Thoracic aorta (tissue), 2 donors: ENCODE measurements around the gene LIN9. TPM values are rescaled to one million over a fixed set of nuclear protein-coding genes. Genes with fewer than 3 reads are reported as not detected.

Source experiments
- ATAC-seq: fragments of 150-250 bp; one replicate; pipeline ENCODE4 v1.8.0; 2017; ENCODE audit warnings: low read depth; ENCODE audit not compliant: insufficient number of reproducible peaks, low FRiP score
- DNase-seq: peaks from one replicate; pipeline ENCODE4 v3.0.0-alpha.2; 2020; ENCODE audit warnings: low spot score
- H3K27ac ChIP-seq, 2 donors: fragments of 200-600 bp; sonication (generic); 1 replicate in 1 of 2; 2 replicates in 1 of 2; pipeline ENCODE4 v1.5.1; 2016; ENCODE audit warnings: mild to moderate bottlenecking in 2 of 2, moderate library complexity in 2 of 2
- H3K27me3 ChIP-seq: fragments of 200-600 bp; sonication (generic); replicated peaks from 2 replicates; pipeline ENCODE4 v1.6.0; 2016; ENCODE audit warnings: mild to moderate bottlenecking; ENCODE audit not compliant: insufficient read depth
- H3K36me3 ChIP-seq: fragments of 200-600 bp; sonication (generic); one replicate; pipeline ENCODE4 v1.5.1; 2016
- H3K4me1 ChIP-seq, 2 donors: fragments of 200-600 bp; sonication (generic); 1 replicate in 1 of 2; 2 replicates in 1 of 2; pipeline versions ENCODE4 v1.5.1 to v1.6.0; 2016; ENCODE audit warnings: low read depth in 2 of 2, mild to moderate bottlenecking in 1 of 2; ENCODE audit not compliant: control insufficient read depth in 1 of 2
- H3K4me3 ChIP-seq: fragments of 200-600 bp; sonication (generic); 2 replicates; pipeline ENCODE4 v1.5.1; 2016; ENCODE audit warnings: mild to moderate bottlenecking
- H3K9me3 ChIP-seq: fragments of 200-600 bp; sonication (generic); 2 replicates; pipeline ENCODE4 v1.5.1; 2016
- CTCF ChIP-seq: fragments of 200-600 bp; sonication (generic); IDR thresholded peaks from one replicate; pipeline ENCODE4 v1.5.1; 2019; ENCODE audit warnings: antibody characterized with exemption
- total RNA-seq, 2 donors: library from RNA; depleted of rRNA; stranded (reverse); fragments of >200 nt; gene quantifications; one replicate each; pipeline versions ENCODE4 v1.1.0 to v1.2.3, GENCODE V29; 2016

LIN9 gene
- total RNA-seq, 2 donors from 2014 or later: 1.3 to 1.6 TPM

- Histone ChIP-seq H3K4me3 (no peak overlapping the region), H3K9me3 (no peaks in the 10 kb centered on the region), H3K36me3 (no peaks in the 10 kb centered on the region), H3K27ac (no peak overlapping the region), H3K4me1 (no peaks in the 10 kb centered on the region), H3K27me3 (no peaks in the 10 kb centered on the region)
- DNase-seq (no peak), ATAC-seq (no peak)
- no peak for TF ChIP-seq CTCF
These were observed 75.7 kb downstream of the LIN9 start for GRCh38 chr1:226233293-226233692.

- Histone ChIP-seq H3K9me3 (no peaks in the 10 kb centered on the region), H3K27me3 (no peaks in the 10 kb centered on the region), H3K36me3 (no peaks in the 10 kb centered on the region), H3K4me1 (peaks cover 0 to 4% of the 10 kb centered on the region in 2 donors), H3K4me3 (no peak overlapping the region), H3K27ac (no peak overlapping the region)
- ATAC-seq (no peak), DNase-seq (no peak)
- no peak for TF ChIP-seq CTCF
These were observed 82.4 kb downstream of the LIN9 start for GRCh38 chr1:226226601-226227000.

- DNase-seq (no peak), ATAC-seq (no peak)
- H3K4me1 ChIP-seq: peaks cover 0 to 4% of the 10 kb centered on the region in 2 donors
- H3K4me3 ChIP-seq: peak overlapping the region; percentile 72
- no peaks in the 10 kb centered on the region for H3K27me3 ChIP-seq
- TF ChIP-seq CTCF: no peak
- H3K36me3 ChIP-seq: no peaks in the 10 kb centered on the region
- no peaks in the 10 kb centered on the region for H3K9me3 ChIP-seq
- H3K27ac ChIP-seq: no peak overlapping the region
These were observed 85.1 kb downstream of the LIN9 start for GRCh38 chr1:226223786-226224244.

- DNase-seq (no peak), ATAC-seq (no peak)
- Histone ChIP-seq H3K9me3 (no peaks in the 10 kb centered on the region), H3K27me3 (no peaks in the 10 kb centered on the region), H3K27ac (no peak within 1 kb of the TSS), H3K4me3 (peak within 1 kb of the TSS; percentile 72), H3K36me3 (no peaks in the 10 kb centered on the region), H3K4me1 (peaks cover 0 to 4% of the 10 kb centered on the region in 2 donors)
- TF ChIP-seq CTCF: no peak
These were observed 85.7 kb downstream of the LIN9 start, which contains the start of gene MIXL1 for GRCh38 chr1:226223157-226223785. TSS of gene MIXL1 (plus strand) at chr1:226223664. CDS start at chr1:226223682, 18 bp downstream.

- H3K9me3 ChIP-seq: no peaks in the 10 kb centered on the region
- no peak overlapping the region for H3K27ac ChIP-seq
- ATAC-seq (no peak), DNase-seq (no peak)
- no peaks in the 10 kb centered on the region for H3K27me3 ChIP-seq
- TF ChIP-seq CTCF: no peak
- peaks cover 0 to 4% of the 10 kb centered on the region in 2 donors for H3K4me1 ChIP-seq
- no peak overlapping the region for H3K4me3 ChIP-seq
- H3K36me3 ChIP-seq: no peaks in the 10 kb centered on the region
These were observed 86.3 kb downstream of the LIN9 start for GRCh38 chr1:226222686-226223085.
